Naive B cell (primary cell): ENCODE data around the gene ZNF423. TPM values are rescaled to one million over a fixed set of nuclear protein-coding genes. Genes with fewer than 3 reads are reported as not detected.
A peak's percentile ranks its signal among the peaks of the same experiment; 100 is the strongest.

Source experiments
- ATAC-seq, 2 donors: fragments of 150-1000 bp; cut with Tn5 transposase; 2 replicates each; pipeline ENCODE4 v1.10.0; 2021; ENCODE audit warnings: low read depth in 2 of 2, mild to moderate bottlenecking in 2 of 2, moderate library complexity in 2 of 2
- DNase-seq: peaks from one replicate; pipeline ENCODE4 v3.0.0; 2022
- H3K27ac Mint-ChIP-seq, 6 donors: one replicate each; pipeline ENCODE4 v1.8.0; 2020 to 2022; ENCODE audit warnings: mild to moderate bottlenecking in 6 of 6, mixed read lengths in 6 of 6, moderate library complexity in 5 of 6, inconsistent platforms in 2 of 6
- H3K27me3 Mint-ChIP-seq, 3 donors: one replicate each; pipeline ENCODE4 v1.8.0; 2021 to 2022; ENCODE audit warnings: mixed read lengths in 3 of 3, mild to moderate bottlenecking in 1 of 3
- H3K36me3 Mint-ChIP-seq, 2 donors: one replicate each; pipeline ENCODE4 v1.8.0; 2020 to 2022; ENCODE audit warnings: mixed read lengths in 2 of 2, inconsistent platforms in 1 of 2, mild to moderate bottlenecking in 1 of 2
- H3K4me1 Mint-ChIP-seq, 3 donors: one replicate each; pipeline ENCODE4 v1.8.0; 2020 to 2022; ENCODE audit warnings: mixed read lengths in 3 of 3, inconsistent platforms in 1 of 3, mild to moderate bottlenecking in 1 of 3, moderate library complexity in 1 of 3
- H3K4me3 Mint-ChIP-seq, 8 donors: one replicate each; pipeline ENCODE4 v1.8.0; 2020 to 2022; ENCODE audit warnings: mild to moderate bottlenecking in 8 of 8, mixed read lengths in 8 of 8, moderate library complexity in 8 of 8, inconsistent platforms in 2 of 8
- H3K9me3 Mint-ChIP-seq, 7 donors: one replicate each; pipeline ENCODE4 v1.8.0; 2020 to 2022; ENCODE audit warnings: mixed read lengths in 7 of 7, mild to moderate bottlenecking in 5 of 7, inconsistent platforms in 2 of 7, moderate library complexity in 1 of 7
- polyA plus RNA-seq, 6 donors: library from polyadenylated mRNA; unstranded; fragments of 300-500 nt; fragmentation: Illumina TruSeq; gene quantifications; one replicate each; pipeline ENCODE4 v1.2.3, GENCODE V29; 2021; ENCODE audit warnings: low read depth in 6 of 6

Gene ZNF423
- polyA plus RNA-seq, 6 donors from 2014 or later: not detected

DNA sequence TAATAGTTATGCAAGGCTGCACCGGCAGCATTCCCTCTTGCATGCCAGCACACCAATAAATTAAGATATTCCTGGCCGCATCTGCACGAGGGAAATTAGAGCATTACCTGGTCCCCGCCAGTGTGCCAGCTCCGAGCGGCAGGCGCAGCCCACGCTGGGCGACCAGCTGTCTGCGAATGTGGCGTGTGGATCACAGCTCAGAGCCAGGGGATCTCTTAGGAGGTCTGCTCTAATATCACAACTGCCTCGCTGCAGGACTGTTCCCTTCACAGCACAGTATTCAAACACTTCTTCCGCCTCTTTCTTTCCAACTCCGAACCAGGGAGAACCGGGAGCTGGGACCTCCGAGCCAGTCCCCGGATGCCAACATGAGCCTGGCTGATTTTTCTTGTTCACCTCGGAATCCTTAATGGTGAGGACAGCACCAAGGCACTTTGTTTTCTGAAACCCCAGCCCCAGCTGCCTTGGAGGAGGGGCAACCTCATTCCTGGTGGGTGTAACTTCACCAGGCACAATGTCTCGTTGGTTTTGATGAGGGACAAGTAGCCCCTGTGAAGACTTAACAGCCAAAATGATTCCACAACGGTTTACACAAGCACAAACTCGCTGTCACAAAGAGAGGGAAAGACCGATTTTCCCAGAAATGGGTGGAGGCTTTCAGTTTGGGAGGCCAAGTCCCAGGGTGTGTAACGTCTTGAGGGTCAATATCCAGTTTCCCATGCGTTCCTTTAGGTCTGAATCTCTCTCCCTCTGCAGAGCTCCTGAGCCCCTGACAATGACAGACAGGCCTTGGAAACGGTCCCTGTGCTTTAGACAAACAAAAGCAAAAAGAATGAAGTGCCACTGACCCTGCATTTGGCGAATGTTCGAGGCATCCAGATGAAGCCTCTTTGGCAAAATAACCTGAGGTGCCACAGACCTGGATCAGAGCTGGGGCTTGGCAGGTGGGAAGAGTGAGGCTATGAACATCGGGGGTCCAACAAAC, 269.2 kb downstream of the ZNF423 start:
- H3K36me3 Mint-ChIP-seq: no peaks in the 10 kb centered on the region
- H3K9me3 Mint-ChIP-seq: no peaks in the 10 kb centered on the region
- ATAC-seq: no peak
- no peak for DNase-seq
- peaks cover 0 to 6% (median 0%) of the 10 kb centered on the region in 3 donors for H3K27me3 Mint-ChIP-seq
- no peak overlapping the region for H3K4me3 Mint-ChIP-seq
- no peaks in the 10 kb centered on the region for H3K4me1 Mint-ChIP-seq
- no peak overlapping the region for H3K27ac Mint-ChIP-seq

DNA sequence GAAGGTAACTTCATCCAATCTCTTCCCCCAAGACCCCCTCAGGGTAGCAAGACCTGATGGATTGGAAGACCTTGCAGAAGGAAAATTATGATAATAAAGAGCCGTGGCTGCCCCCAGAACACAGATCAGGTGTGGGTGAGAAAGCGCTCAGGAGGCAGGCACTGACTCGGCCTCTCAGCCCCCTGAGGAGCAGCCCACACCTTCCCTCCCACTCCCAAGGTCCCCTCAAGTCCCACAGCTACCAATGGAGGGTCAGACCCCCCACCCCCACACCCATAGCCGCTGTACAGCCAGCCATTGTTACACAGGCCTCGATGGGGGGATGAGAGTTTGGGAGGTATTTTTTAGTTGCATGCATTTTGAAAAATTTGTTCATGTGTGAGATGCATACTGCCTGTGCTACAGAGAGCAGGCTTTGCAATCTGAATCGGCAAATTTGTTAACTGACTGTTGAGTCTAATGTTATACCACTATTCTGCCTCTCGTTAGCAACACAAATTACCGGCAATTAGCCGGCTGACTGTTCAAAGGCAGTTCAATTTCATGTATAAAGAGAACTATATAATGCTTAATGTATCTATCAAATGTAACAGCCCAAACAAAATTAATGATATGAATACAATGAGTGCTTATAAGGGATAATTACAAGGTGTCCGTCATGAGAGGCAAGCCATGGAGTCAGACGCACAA, 270.6 kb downstream of the ZNF423 start:
- no peaks in the 10 kb centered on the region for H3K9me3 Mint-ChIP-seq
- no peaks in the 10 kb centered on the region for H3K4me1 Mint-ChIP-seq
- H3K4me3 Mint-ChIP-seq: no peak overlapping the region
- H3K36me3 Mint-ChIP-seq: no peaks in the 10 kb centered on the region
- DNase-seq (no peak), ATAC-seq (no peak)
- H3K27me3 Mint-ChIP-seq: peaks cover 0 to 6% (median 0%) of the 10 kb centered on the region in 3 donors
- H3K27ac Mint-ChIP-seq: no peak overlapping the region

DNA sequence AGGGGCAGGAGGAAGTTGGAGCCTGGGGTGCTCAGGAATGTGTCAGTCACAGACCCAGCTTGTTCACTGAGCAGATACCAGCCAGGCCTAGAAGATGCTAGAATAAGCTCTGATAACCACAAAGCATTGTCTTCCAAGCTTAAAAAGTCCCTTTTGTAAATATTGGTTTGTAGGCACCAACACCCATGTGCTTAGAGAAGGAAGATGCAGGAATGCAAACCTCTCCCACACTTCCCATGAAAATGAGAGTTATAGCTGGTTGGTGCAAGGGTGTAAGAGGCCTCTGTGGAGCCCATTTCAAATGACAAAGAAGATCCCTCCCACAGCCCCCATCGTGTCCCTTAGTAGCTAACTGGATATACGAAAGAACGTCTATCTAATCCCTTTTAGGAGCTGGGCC, 272.0 kb downstream of the ZNF423 start:
- no peak for DNase-seq
- H3K27me3 Mint-ChIP-seq: peaks cover 0 to 3% (median 0%) of the 10 kb centered on the region in 3 donors
- H3K4me1 Mint-ChIP-seq: no peaks in the 10 kb centered on the region

DNA sequence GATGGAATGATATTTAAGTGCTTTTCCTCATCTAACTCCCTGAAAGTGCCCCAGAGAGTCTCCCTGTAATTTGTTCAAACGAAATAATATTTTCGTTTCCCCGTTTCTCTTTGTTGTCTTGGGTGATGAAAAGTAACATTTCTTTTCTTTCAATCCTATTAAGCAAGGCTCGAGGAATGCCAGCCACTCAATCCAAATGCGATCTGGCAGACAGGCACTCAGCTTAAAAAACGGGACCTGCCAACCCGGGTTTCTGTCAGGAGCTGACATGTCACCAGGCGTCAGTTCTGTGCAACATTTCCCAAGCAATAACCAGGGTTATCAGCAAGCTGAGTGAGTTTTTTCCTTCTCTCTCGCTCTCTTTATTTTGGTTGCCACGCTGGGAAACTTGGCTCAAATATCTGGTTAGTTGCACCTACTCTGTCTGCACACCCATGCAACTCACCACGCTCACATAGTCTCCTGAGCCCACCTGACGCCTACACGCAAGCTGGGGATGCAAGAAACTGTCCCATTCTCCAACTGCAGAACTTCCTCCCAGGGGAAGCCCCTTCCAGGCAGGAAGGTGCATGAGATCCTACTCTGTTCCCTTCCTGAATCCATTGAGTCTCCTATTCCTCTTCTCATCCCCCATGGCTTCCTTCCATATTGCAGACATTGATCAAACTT, 274.1 kb downstream of the ZNF423 start:
- Mint-ChIP-seq H3K36me3 (no peaks in the 10 kb centered on the region), H3K27me3 (no peaks in the 10 kb centered on the region), H3K4me3 (no peak overlapping the region), H3K9me3 (no peaks in the 10 kb centered on the region), H3K27ac (no peak overlapping the region), H3K4me1 (no peaks in the 10 kb centered on the region)
- ATAC-seq (no peak), DNase-seq (no peak)

More for the DNA sequence above, 272.0 kb downstream of the ZNF423 start:
- Mint-ChIP-seq H3K27ac (no peak overlapping the region), H3K36me3 (no peaks in the 10 kb centered on the region), H3K9me3 (no peaks in the 10 kb centered on the region), H3K4me3 (no peak overlapping the region)
- ATAC-seq: no peak

DNA sequence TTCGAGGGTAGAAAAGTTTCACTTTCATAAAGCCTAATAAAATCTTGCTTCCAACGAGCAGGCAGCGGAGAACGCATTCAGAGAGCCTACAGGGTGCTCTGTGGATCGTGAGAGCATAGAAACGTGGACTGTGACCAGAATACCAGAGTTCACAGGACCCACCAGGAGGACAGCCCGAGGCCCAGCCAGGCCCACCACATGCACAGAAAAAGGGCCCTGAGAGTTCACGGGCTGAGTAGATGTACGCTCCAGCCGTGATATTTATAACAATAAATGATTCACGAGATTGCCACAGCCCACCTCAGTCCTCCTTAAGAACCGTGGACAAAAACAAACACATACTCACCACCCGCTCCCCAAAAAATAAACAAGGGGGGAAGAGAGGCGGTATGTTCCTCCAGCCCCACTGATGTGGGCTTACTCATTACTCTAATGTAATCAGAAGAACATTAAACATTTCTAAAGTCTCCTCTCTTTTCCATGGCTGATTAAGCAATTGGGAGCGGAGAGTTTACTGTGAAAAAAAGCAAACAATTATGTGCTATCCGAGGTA, 275.1 kb downstream of the ZNF423 start:
- Mint-ChIP-seq H3K27me3 (no peaks in the 10 kb centered on the region), H3K36me3 (no peaks in the 10 kb centered on the region), H3K4me1 (peaks cover 0 to 3% (median 0%) of the 10 kb centered on the region in 3 donors), H3K9me3 (no peaks in the 10 kb centered on the region), H3K4me3 (no peak overlapping the region), H3K27ac (peak overlapping the region in 1 of 6 donors; percentile 18)
- no peak for ATAC-seq
- no peak for DNase-seq

DNA sequence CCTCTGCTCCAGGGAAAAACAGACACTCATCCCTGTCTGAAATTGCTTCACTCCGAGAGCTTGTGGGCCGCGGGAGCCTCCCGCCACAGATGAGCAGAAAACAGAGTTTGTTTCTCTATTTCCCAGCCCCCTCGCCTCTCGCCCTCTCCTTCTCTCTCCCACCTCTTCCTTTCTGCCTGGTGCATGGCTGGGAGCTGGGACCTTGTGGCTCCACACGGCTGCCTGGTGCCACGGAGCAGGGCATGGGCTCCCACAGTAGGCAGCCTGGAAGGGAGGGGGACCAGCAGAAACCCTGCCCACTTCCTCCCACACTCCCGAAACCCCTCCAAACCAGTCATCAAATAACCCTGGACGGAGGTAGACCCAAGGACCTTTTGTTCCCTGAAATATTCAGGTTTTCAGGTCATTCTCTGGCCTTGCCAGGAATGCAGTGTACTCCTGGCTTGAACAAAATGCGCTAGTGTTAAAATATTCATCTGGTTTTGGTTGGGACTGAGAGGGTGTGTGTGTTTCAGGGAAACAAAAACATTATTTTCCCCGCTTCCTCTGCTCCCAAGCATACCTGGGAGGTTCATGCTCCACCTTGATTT, 277.4 kb downstream of the ZNF423 start:
- H3K36me3 Mint-ChIP-seq: no peaks in the 10 kb centered on the region
- ATAC-seq: no peak
- DNase-seq: no peak

DNA sequence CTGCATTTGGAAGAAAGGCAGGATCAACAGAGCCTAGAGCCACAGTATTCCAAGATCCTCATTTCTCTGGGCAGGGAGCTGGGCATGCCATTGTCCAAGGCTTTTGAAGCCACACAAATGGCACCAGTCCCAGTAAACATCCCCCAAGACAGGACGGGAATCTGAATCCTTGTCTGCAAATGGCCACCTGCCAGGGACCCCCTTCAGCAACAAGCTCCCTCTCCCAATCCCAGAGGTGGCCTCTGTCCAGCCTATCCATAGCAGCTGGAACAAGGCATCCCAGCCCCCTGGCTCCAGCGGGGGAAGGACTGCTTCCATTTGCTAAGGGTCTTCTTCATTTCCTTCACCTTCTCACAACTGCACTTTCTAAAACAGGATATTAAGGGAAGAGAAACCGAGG, 277.9 kb downstream of the ZNF423 start:
- H3K9me3 Mint-ChIP-seq: no peaks in the 10 kb centered on the region
- H3K4me1 Mint-ChIP-seq: peaks cover 12 to 15% (median 14%) of the 10 kb centered on the region in 3 donors
- H3K27me3 Mint-ChIP-seq: no peaks in the 10 kb centered on the region
- no peak overlapping the region for H3K27ac Mint-ChIP-seq
- no peak for ATAC-seq
- no peaks in the 10 kb centered on the region for H3K36me3 Mint-ChIP-seq
- DNase-seq: no peak
- no peak overlapping the region for H3K4me3 Mint-ChIP-seq

More for the DNA sequence above, 277.4 kb downstream of the ZNF423 start:
- Mint-ChIP-seq H3K9me3 (no peaks in the 10 kb centered on the region), H3K4me1 (peaks cover 12 to 15% (median 14%) of the 10 kb centered on the region in 3 donors), H3K4me3 (no peak overlapping the region), H3K27me3 (no peaks in the 10 kb centered on the region), H3K27ac (no peak overlapping the region)

DNA sequence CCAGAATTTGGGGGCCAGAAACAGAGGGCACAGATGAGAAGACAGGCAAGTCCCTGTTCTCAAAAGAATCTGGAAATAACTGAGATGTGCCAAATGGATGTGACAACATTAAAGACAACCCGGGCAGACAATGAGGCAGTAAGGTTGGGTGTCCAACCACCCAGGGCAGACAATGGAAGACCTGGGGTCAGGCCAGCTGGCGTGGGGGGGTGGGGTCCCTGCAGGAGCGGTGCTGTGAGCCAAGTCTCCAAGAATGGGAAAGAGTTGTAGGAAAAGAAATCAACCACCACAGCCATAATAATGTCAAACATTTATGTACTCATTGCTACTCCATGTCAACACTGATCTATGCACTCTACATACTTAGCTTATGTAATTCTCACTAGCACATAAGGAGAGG, 279.0 kb downstream of the ZNF423 start:
- Mint-ChIP-seq H3K27me3 (no peaks in the 10 kb centered on the region), H3K27ac (peak overlapping the region in 3 of 6 donors; percentile 2 to 66 (median 47)), H3K4me3 (no peak overlapping the region), H3K9me3 (peaks cover 0 to 10% (median 0%) of the 10 kb centered on the region in 7 donors), H3K4me1 (peaks cover 14 to 18% (median 15%) of the 10 kb centered on the region in 3 donors), H3K36me3 (no peaks in the 10 kb centered on the region)
- ATAC-seq (no peak), DNase-seq (no peak)

DNA sequence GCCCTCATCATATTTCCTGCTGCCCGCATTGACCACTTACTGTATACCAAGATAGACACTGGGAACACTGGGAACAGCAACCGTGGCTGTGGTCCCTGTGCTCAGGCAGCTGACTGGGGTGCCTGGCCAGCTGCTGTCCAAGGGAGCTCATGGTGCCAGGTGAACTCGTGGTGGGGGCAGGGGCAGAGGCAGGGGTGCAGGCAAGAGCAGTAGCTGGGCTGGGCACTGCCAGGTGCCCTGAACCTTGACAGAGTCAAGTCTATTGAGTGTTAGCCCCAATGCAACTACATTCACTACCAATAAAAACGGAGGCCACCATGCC, 279.8 kb downstream of the ZNF423 start:
- no peaks in the 10 kb centered on the region for H3K36me3 Mint-ChIP-seq
- peak overlapping the region in 1 of 8 donors; percentile 19 for H3K4me3 Mint-ChIP-seq
- no peaks in the 10 kb centered on the region for H3K27me3 Mint-ChIP-seq

DNA sequence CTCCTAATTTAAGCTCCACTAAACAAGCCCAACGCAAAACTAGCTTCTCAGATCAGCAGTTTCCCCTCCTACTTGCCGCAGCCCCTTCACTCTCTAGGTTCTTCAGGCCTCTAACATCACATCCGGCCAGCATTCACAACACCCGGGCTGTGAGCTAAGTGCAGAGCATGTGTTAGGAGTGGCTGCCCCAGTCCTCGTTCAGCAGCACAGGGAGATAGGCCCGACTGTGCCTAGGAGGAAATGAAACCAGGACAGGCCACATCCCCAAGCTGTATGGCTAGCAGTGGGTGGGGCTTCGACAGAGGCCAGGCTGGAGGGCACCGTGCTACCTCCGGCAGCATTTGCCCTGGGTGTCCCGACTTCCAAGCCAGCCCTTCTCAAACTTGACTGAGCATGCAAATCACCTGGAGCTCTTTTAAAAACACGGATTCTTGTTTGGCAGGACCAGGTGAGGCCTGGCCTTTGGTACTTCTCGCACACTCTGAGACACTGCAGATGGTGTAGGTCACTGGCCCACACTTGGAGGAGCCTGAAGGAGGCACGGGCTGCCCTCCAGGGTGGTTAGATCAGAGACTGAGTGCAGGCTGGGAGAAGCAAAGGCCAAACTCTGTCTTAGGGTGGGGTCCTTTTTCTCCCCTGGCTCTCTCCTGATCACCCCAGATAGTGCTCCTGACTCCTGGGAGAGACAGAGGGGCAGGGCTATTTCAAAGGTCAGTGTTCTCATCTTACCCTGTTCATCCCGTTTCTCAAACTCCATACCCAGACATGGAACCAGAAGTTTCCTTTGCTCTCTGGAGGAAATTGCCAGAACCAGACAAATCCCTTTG, 280.4 kb downstream of the ZNF423 start:
- Mint-ChIP-seq H3K4me3 (peak overlapping the region in 6 of 8 donors; percentile 25 to 78 (median 60)), H3K4me1 (peaks cover 14 to 18% (median 15%) of the 10 kb centered on the region in 3 donors), H3K36me3 (no peaks in the 10 kb centered on the region), H3K9me3 (peaks cover 0 to 11% (median 0%) of the 10 kb centered on the region in 7 donors), H3K27me3 (no peaks in the 10 kb centered on the region), H3K27ac (peak overlapping the region; percentile 71 to 97 (median 86))
- DNase-seq: peak; percentile 49
- peak; percentile 95 to 97 for ATAC-seq

More for the DNA sequence above, 279.8 kb downstream of the ZNF423 start:
- Mint-ChIP-seq H3K4me1 (peaks cover 14 to 18% (median 15%) of the 10 kb centered on the region in 3 donors), H3K9me3 (peaks cover 0 to 11% (median 0%) of the 10 kb centered on the region in 7 donors), H3K27ac (peak overlapping the region in 2 of 6 donors; percentile 19 to 82)
- ATAC-seq: no peak
- DNase-seq: no peak

DNA sequence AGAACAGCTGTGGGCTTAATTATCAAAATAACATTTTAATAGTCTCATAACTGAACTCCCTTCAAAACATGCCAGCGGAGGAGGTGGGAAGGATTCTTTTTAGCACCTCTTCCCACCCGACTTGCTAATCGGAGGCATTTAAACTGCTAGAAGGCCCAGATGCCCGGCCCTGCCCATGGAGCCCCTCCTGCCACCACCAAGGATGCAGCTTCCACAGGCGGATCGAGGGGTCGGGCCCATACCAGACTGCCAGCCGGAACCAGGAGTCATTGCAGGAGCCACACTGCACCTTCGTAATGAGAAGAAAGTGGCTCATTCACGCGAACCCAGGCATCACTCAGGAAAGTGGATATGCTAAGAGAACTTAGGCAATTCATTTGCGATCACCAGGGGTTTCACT, 281.1 kb downstream of the ZNF423 start:
- Mint-ChIP-seq H3K4me3 (peak overlapping the region in 5 of 8 donors; percentile 20 to 78 (median 49)), H3K9me3 (peaks cover 0 to 11% (median 0%) of the 10 kb centered on the region in 7 donors), H3K27me3 (no peaks in the 10 kb centered on the region), H3K4me1 (peaks cover 14 to 18% (median 15%) of the 10 kb centered on the region in 3 donors), H3K27ac (peak overlapping the region; percentile 58 to 97 (median 80)), H3K36me3 (no peaks in the 10 kb centered on the region)
- no peak for ATAC-seq
- no peak for DNase-seq

DNA sequence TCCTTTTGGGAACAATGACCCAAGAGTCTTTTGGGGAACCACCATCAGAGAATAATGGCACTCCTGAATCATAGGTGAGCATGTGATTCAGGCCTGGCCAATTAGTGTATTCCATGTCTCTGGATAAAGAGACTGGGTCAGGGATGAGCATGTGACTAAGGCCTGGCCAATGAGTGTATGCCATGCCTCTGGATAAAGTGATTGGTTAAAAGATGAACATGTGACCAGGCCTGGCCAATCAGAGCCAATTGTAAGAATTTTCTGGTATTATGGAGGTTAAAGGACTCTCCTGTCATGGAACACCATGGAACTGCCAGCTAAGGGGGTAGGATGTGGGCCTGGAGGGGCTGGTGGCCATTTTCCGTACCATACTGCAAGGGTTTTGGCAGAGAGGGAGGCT, 288.0 kb downstream of the ZNF423 start:
- Mint-ChIP-seq H3K9me3 (peaks cover 0 to 14% (median 0%) of the 10 kb centered on the region in 7 donors), H3K27ac (peak overlapping the region in 1 of 6 donors; percentile 10), H3K4me3 (no peak overlapping the region), H3K4me1 (peaks cover 0 to 6% (median 0%) of the 10 kb centered on the region in 3 donors), H3K27me3 (no peaks in the 10 kb centered on the region), H3K36me3 (no peaks in the 10 kb centered on the region)
- no peak for ATAC-seq
- DNase-seq: no peak
